HCT116 (cell line): ENCODE measurements around the gene CLRN1. TPM values are rescaled to one million over a fixed set of nuclear protein-coding genes. Genes with fewer than 3 reads are reported as not detected.

ENCODE experiments used
- ATAC-seq: fragments of 200-7000 bp; cut with Tn5 transposase; 2 replicates; pipeline ENCODE4 v1.9.1; 2020; ENCODE audit warnings: mild to moderate bottlenecking, moderate library complexity
- BruUV-seq: library from RNA; stranded (reverse); fragments of 400-500 nt; replicated peaks from 2 replicates; lab custom pipeline; 2021; lab: Mats Ljungman, UMichigan
- CTCF ChIA-PET: fragments of 300-600 bp; sonication (Branson Sonifier 250); formaldehyde crosslinking; loops from one replicate; lab custom pipeline; 2021; ENCODE audit warnings: antibody characterized with exemption; lab: Charles Lee
- POLR2A ChIA-PET: fragments of 300-600, 350-600 bp; sonication (Branson Sonifier 250); formaldehyde crosslinking; loops from one replicate; lab custom pipeline; 2021; ENCODE audit warnings: antibody characterized with exemption; lab: Charles Lee
- RAD21 ChIA-PET, 2 experiments: fragments of 300-600 bp; sonication (Branson Sonifier 250); formaldehyde crosslinking; loops; one replicate each; lab custom pipeline; 2023; ENCODE audit warnings: low total read pairs in 2 of 2; ENCODE audit not compliant: uncharacterized antibody in 2 of 2, unreplicated experiment in 2 of 2, low non-redundant PET in 1 of 2; lab: Charles Lee
- DNase-seq: peaks from one replicate; pipeline ENCODE4 v3.0.0-alpha.2; 2010; ENCODE audit warnings: low read depth, low spot score
- H2AFZ ChIP-seq: fragments of 200-600 bp; shearing (Covaris generic), sonication (generic); 2 replicates; pipeline ENCODE4 v1.6.1; 2017; ENCODE audit warnings: low read depth, mixed run types, mixed read lengths, antibody characterized with exemption, low read length; ENCODE audit not compliant: poor library complexity, severe bottlenecking
- H3K27ac ChIP-seq: 2 replicates; pipeline ENCODE4 v1.5.1; 2012; ENCODE audit warnings: low read depth, low read length
- H3K27me3 ChIP-seq: fragments of 200-600 bp; sonication (generic); 2 replicates; pipeline ENCODE4 v1.6.1; 2016; ENCODE audit warnings: mixed run types, low read length, mixed read lengths; ENCODE audit not compliant: insufficient read depth
- H3K36me3 ChIP-seq, 2 experiments: fragments of 200-500 bp in 1 of 2; fragments of 200-600 bp in 1 of 2; sonication (Bioruptor generic) in 1 of 2; sonication (generic) in 1 of 2; 2 replicates each; pipeline versions ENCODE4 v1.5.1 to v1.6.1; 2014 to 2016; ENCODE audit warnings: low read length in 2 of 2, inconsistent platforms in 1 of 2, mixed read lengths in 1 of 2, mixed run types in 1 of 2; ENCODE audit not compliant: insufficient read depth in 2 of 2, control insufficient read depth in 1 of 2
- H3K4me1 ChIP-seq, 2 experiments: fragments of 200-600 bp in 1 of 2; sonication (generic) in 1 of 2; 2 replicates each; pipeline versions ENCODE4 v1.5.1 to v1.6.1; 2012 to 2017; ENCODE audit warnings: low read length in 2 of 2, inconsistent platforms in 1 of 2, mild to moderate bottlenecking in 1 of 2, mixed read lengths in 1 of 2, mixed run types in 1 of 2, moderate library complexity in 1 of 2; ENCODE audit not compliant: insufficient read depth in 2 of 2, control insufficient read depth in 1 of 2
- H3K4me2 ChIP-seq: fragments of 200-600 bp; sonication (generic); 2 replicates; pipeline ENCODE4 v1.6.1; 2017; ENCODE audit warnings: mixed run types, low read length, mixed read lengths
- H3K4me3 ChIP-seq, 2 experiments: fragments of 200-600 bp in 1 of 2; sonication (generic) in 1 of 2; replicated peaks in 1 of 2; 2 replicates each; pipeline ENCODE4 v1.5.1; 2011 to 2016; ENCODE audit warnings: low read length in 2 of 2, control low read depth in 1 of 2, low read depth in 1 of 2, mild to moderate bottlenecking in 1 of 2, mixed read lengths in 1 of 2, mixed run types in 1 of 2
- H3K79me2 ChIP-seq: fragments of 200-600 bp; sonication (generic); 2 replicates; pipeline ENCODE4 v1.6.1; 2017; ENCODE audit warnings: mild to moderate bottlenecking, mixed run types, low read length, moderate library complexity, mixed read lengths; ENCODE audit not compliant: insufficient read depth
- H3K9ac ChIP-seq: fragments of 200-600 bp; sonication (generic); 2 replicates; pipeline ENCODE4 v1.6.1; 2016; ENCODE audit warnings: low read length, mixed read lengths
- H3K9me2 ChIP-seq: fragments of 200-600 bp; sonication (generic), shearing (Covaris generic); 2 replicates; pipeline ENCODE4 v1.6.1; 2017; ENCODE audit warnings: mixed run types, mild to moderate bottlenecking, moderate library complexity; ENCODE audit not compliant: insufficient read depth
- H3K9me3 ChIP-seq, 2 experiments: fragments of 200-500 bp in 1 of 2; fragments of 200-600 bp in 1 of 2; sonication (Bioruptor generic) in 1 of 2; sonication (generic) in 1 of 2; 2 replicates each; pipeline ENCODE4 v1.6.1; 2014 to 2017; ENCODE audit warnings: low read length in 2 of 2, mixed read lengths in 2 of 2, inconsistent platforms in 1 of 2, low read depth in 1 of 2, mild to moderate bottlenecking in 1 of 2, mixed run types in 1 of 2, moderate library complexity in 1 of 2; ENCODE audit not compliant: control insufficient read depth in 1 of 2, insufficient read depth in 1 of 2
- H4K20me1 ChIP-seq: fragments of 200-600 bp; sonication (generic), shearing (Covaris generic); 2 replicates; pipeline ENCODE4 v1.6.1; 2017; ENCODE audit warnings: mixed run types, mild to moderate bottlenecking, moderate library complexity; ENCODE audit not compliant: insufficient read depth
- EGR1 ChIP-seq: IDR thresholded peaks from 2 replicates; pipeline ENCODE4 v1.6.1; 2012; ENCODE audit warnings: low read depth
- EZH2 ChIP-seq: fragments of 200-600 bp; sonication (generic); IDR thresholded peaks from 2 replicates; pipeline ENCODE4 v1.6.1; 2017; ENCODE audit warnings: antibody characterized with exemption, mixed run types
- EZH2phosphoT487 ChIP-seq: fragments of 200-600 bp; IDR thresholded peaks from 2 replicates; pipeline ENCODE4 v1.6.1; 2018; ENCODE audit warnings: antibody characterized with exemption, borderline replicate concordance
- FOSL1 ChIP-seq: IDR thresholded peaks from 2 replicates; pipeline ENCODE4 v1.6.1; 2012; ENCODE audit warnings: low read depth
- JUND ChIP-seq: IDR thresholded peaks from 2 replicates; pipeline ENCODE4 v1.6.1; 2012
- POLR2A ChIP-seq: IDR thresholded peaks from 2 replicates; pipeline ENCODE4 v1.7.0; 2011; ENCODE audit warnings: borderline replicate concordance; ENCODE audit not compliant: insufficient read depth, insufficient read length; ENCODE audit errors: extremely low read depth
- RAD21 ChIP-seq: IDR thresholded peaks from 2 replicates; pipeline ENCODE4 v1.6.1; 2012; ENCODE audit warnings: low read depth, mild to moderate bottlenecking
- SP1 ChIP-seq: IDR thresholded peaks from 2 replicates; pipeline ENCODE4 v1.6.1; 2012; ENCODE audit warnings: low read depth
- SRF ChIP-seq: IDR thresholded peaks from 2 replicates; pipeline ENCODE4 v1.6.1; 2012; ENCODE audit warnings: low read depth
- YY1 ChIP-seq: IDR thresholded peaks from 2 replicates; pipeline ENCODE4 v1.6.1; 2011; ENCODE audit warnings: low read length, low read depth, moderate library complexity, mild to moderate bottlenecking; ENCODE audit not compliant: insufficient replicate concordance; ENCODE audit errors: extremely low read depth
- ZNF274 ChIP-seq: fragments of 200-500 bp; sonication (Bioruptor generic); IDR thresholded peaks from 2 replicates; pipeline ENCODE4 v1.6.1; 2014; ENCODE audit warnings: mild to moderate bottlenecking, low read depth, low read length, inconsistent platforms
- intact Hi-C: fragments of 100-400 bp; cut with micrococcal nuclease; formaldehyde crosslinking; loops from 2 replicates; pipeline ENCODE4 v1.10.0; 2022
- total RNA-seq: library from RNA; stranded (reverse); gene quantifications from one replicate; pipeline ENCODE4 v1.2.1, GENCODE V29; 2021; ENCODE audit not compliant: unreplicated experiment
- TF ChIP-seq, protein P1 (sequence below): IDR thresholded peaks from 2 replicates; pipeline ENCODE4 v1.6.1; 2012
- TF ChIP-seq, protein P2 (sequence below): IDR thresholded peaks from 2 replicates; pipeline ENCODE4 v1.6.1; 2012; ENCODE audit warnings: low read depth
- TF ChIP-seq, protein P3 (sequence below): IDR thresholded peaks from 2 replicates; pipeline ENCODE4 v1.6.1; 2011; ENCODE audit warnings: mild to moderate bottlenecking, low read length, moderate library complexity; ENCODE audit not compliant: insufficient replicate concordance; ENCODE audit errors: extremely low read depth
- TF ChIP-seq, protein P4 (sequence below), 3 experiments: fragments of 200-600 bp in 1 of 3; sonication (generic) in 1 of 3; IDR thresholded peaks in 2 of 3; conservative IDR thresholded peaks in 1 of 3; 2 replicates each; pipeline ENCODE4 v1.5.1; 2012 to 2017; ENCODE audit warnings: low read depth in 2 of 3, low read length in 2 of 3, antibody characterized with exemption in 1 of 3, borderline replicate concordance in 1 of 3, control low read depth in 1 of 3, mild to moderate bottlenecking in 1 of 3, mixed read lengths in 1 of 3, mixed run types in 1 of 3, moderate library complexity in 1 of 3; ENCODE audit not compliant: insufficient read depth in 1 of 3
- TF ChIP-seq, protein P5 (sequence below): IDR thresholded peaks from 2 replicates; pipeline ENCODE4 v1.6.1; 2012

Gene CLRN1
- total RNA-seq, 1 experiment from 2014 or later, result not detected

DNA sequence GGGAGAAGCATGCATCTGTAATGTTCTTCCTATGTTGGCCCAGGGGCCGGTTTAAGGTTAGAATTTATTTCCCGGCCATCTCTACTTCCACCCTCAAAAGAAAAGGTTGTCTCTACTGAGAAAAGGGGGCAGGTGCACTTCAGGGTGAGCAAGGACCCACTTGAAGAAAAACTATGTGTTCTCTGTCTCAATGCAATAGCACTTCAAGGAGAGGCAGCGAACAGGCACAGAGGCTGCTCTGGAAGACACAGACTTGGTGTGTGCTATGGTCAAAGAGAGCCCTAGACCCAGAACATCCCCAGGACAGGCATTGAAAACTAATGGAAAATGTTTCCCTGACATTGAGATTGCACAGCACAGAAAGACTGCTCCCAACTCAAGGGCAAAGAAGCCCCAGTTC is 74.9 kb downstream of the CLRN1 start (continued):
- TF ChIP-seq EZH2phosphoT487, result no peak
- no peak for TF ChIP-seq SP1
- TF ChIP-seq SRF, result no peak
- TF ChIP-seq, all 23 proteins: peak for 0

DNA sequence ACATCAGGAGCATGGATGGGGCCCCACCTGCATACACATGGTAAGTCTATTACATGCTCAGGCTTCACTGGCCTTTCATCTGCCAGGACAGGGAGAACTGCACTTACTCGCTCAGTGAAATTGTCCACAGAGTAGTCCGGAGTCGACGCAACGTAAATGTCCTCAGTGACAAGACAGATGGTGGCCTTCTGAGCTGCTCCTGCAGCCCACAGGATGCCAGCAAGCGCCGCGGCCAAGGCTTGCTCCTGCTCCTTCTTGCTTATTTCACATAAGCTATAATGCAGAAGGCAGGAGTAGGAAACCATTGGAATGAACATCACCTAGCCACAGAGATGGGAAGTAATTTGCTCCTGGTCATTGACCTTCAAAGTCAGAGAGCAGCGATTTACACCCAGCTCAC is 81.7 kb downstream of the CLRN1 start:
- ChIA-PET RAD21 (no interaction called here), POLR2A (no interaction called here), CTCF (interaction anchor here (1.1 kb wide), 1 partner anchor 10 kb away, joined by 3 read pairs; no protein-coding TSS in a partner anchor)
- Histone ChIP-seq H2AFZ (no peak overlapping the region), H3K79me2 (no peaks in the 10 kb centered on the region), H3K4me2 (no peak overlapping the region), H3K27ac (no peak overlapping the region), H3K27me3 (no peaks in the 10 kb centered on the region), H3K9ac (no peak overlapping the region), H4K20me1 (no peaks in the 10 kb centered on the region), H3K9me2 (no peaks in the 10 kb centered on the region), H3K4me1 (no peaks in the 10 kb centered on the region), H3K9me3 (no peaks in the 10 kb centered on the region), H3K36me3 (no peaks in the 10 kb centered on the region), H3K4me3 (no peak overlapping the region)
- ATAC-seq, result no peak
- TF ChIP-seq RAD21, result no peak
- no peak for TF ChIP-seq EGR1
- no peak for TF ChIP-seq YY1
- TF ChIP-seq FOSL1, result no peak
- TF ChIP-seq JUND, result no peak
- no peak for TF ChIP-seq EZH2
- no peak for TF ChIP-seq EZH2phosphoT487
- no peak for TF ChIP-seq POLR2A
- TF ChIP-seq, protein P1, sequence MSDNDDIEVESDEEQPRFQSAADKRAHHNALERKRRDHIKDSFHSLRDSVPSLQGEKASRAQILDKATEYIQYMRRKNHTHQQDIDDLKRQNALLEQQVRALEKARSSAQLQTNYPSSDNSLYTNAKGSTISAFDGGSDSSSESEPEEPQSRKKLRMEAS, result no peak
- TF ChIP-seq, protein P2, sequence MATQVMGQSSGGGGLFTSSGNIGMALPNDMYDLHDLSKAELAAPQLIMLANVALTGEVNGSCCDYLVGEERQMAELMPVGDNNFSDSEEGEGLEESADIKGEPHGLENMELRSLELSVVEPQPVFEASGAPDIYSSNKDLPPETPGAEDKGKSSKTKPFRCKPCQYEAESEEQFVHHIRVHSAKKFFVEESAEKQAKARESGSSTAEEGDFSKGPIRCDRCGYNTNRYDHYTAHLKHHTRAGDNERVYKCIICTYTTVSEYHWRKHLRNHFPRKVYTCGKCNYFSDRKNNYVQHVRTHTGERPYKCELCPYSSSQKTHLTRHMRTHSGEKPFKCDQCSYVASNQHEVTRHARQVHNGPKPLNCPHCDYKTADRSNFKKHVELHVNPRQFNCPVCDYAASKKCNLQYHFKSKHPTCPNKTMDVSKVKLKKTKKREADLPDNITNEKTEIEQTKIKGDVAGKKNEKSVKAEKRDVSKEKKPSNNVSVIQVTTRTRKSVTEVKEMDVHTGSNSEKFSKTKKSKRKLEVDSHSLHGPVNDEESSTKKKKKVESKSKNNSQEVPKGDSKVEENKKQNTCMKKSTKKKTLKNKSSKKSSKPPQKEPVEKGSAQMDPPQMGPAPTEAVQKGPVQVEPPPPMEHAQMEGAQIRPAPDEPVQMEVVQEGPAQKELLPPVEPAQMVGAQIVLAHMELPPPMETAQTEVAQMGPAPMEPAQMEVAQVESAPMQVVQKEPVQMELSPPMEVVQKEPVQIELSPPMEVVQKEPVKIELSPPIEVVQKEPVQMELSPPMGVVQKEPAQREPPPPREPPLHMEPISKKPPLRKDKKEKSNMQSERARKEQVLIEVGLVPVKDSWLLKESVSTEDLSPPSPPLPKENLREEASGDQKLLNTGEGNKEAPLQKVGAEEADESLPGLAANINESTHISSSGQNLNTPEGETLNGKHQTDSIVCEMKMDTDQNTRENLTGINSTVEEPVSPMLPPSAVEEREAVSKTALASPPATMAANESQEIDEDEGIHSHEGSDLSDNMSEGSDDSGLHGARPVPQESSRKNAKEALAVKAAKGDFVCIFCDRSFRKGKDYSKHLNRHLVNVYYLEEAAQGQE, result no peak
- no peak for TF ChIP-seq ZNF274
- TF ChIP-seq, protein P3, sequence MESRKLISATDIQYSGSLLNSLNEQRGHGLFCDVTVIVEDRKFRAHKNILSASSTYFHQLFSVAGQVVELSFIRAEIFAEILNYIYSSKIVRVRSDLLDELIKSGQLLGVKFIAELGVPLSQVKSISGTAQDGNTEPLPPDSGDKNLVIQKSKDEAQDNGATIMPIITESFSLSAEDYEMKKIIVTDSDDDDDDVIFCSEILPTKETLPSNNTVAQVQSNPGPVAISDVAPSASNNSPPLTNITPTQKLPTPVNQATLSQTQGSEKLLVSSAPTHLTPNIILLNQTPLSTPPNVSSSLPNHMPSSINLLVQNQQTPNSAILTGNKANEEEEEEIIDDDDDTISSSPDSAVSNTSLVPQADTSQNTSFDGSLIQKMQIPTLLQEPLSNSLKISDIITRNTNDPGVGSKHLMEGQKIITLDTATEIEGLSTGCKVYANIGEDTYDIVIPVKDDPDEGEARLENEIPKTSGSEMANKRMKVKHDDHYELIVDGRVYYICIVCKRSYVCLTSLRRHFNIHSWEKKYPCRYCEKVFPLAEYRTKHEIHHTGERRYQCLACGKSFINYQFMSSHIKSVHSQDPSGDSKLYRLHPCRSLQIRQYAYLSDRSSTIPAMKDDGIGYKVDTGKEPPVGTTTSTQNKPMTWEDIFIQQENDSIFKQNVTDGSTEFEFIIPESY, result no peak
- TF ChIP-seq, protein P4, sequence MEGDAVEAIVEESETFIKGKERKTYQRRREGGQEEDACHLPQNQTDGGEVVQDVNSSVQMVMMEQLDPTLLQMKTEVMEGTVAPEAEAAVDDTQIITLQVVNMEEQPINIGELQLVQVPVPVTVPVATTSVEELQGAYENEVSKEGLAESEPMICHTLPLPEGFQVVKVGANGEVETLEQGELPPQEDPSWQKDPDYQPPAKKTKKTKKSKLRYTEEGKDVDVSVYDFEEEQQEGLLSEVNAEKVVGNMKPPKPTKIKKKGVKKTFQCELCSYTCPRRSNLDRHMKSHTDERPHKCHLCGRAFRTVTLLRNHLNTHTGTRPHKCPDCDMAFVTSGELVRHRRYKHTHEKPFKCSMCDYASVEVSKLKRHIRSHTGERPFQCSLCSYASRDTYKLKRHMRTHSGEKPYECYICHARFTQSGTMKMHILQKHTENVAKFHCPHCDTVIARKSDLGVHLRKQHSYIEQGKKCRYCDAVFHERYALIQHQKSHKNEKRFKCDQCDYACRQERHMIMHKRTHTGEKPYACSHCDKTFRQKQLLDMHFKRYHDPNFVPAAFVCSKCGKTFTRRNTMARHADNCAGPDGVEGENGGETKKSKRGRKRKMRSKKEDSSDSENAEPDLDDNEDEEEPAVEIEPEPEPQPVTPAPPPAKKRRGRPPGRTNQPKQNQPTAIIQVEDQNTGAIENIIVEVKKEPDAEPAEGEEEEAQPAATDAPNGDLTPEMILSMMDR (IDR thresholded peaks at IDR 0.05 in 2 of 3, conservative IDR thresholded peaks at IDR 0.05 in 1 of 3; ENCODE audit: borderline replicate concordance in 1 of 3, insufficient read depth in 1 of 3, low read depth in 2 of 3, low read length in 2 of 3), result no peak
- TF ChIP-seq, protein P5, sequence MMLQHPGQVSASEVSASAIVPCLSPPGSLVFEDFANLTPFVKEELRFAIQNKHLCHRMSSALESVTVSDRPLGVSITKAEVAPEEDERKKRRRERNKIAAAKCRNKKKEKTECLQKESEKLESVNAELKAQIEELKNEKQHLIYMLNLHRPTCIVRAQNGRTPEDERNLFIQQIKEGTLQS, result no peak
- no peak for DNase-seq
- intact Hi-C loops, result no loop called here
- no TSS peak for BruUV-seq
